Progenitor cell of endocrine pancreas (in vitro differentiated cells): Measurements from ENCODE around the gene OLIG1. TPM values are rescaled to one million over a fixed set of nuclear protein-coding genes. Genes with fewer than 3 reads are reported as not detected.

Source experiments
- DNase-seq: peaks from one replicate; pipeline ENCODE4 v3.0.0; 2021; ENCODE audit warnings: low spot score; ENCODE audit not compliant: unreplicated experiment
- H3K27ac Mint-ChIP-seq: 2 replicates; pipeline ENCODE4 v1.8.0; 2021; ENCODE audit warnings: mild to moderate bottlenecking, moderate library complexity, mixed read lengths
- H3K27me3 Mint-ChIP-seq: 2 replicates; pipeline ENCODE4 v1.8.0; 2021; ENCODE audit warnings: mixed read lengths
- H3K36me3 Mint-ChIP-seq: 2 replicates; pipeline ENCODE4 v1.8.0; 2022; ENCODE audit warnings: mixed read lengths; ENCODE audit not compliant: insufficient read depth
- H3K4me1 Mint-ChIP-seq: 2 replicates; pipeline ENCODE4 v1.8.0; 2021; ENCODE audit warnings: low read depth, mixed read lengths
- H3K4me3 Mint-ChIP-seq: 2 replicates; pipeline ENCODE4 v1.8.0; 2021; ENCODE audit warnings: low read depth, mild to moderate bottlenecking, moderate library complexity, mixed read lengths
- H3K9me3 Mint-ChIP-seq: 2 replicates; pipeline ENCODE4 v1.8.0; 2021; ENCODE audit warnings: low read depth, mixed read lengths
- CTCF ChIP-seq: fragments of 200-600 bp; sonication (generic); IDR thresholded peaks from one replicate; pipeline ENCODE4 v1.5.0; 2021; ENCODE audit warnings: antibody characterized with exemption, mild to moderate bottlenecking; ENCODE audit not compliant: unreplicated experiment
- total RNA-seq: library from RNA; stranded (reverse); gene quantifications from 2 replicates; pipeline ENCODE4 v1.2.1, GENCODE V29; 2021

The OLIG1 gene
- total RNA-seq, 1 donor from 2014 or later, result 0.38 TPM

GRCh38 chr21:33032434-33033047 lies 37.4 kb upstream of the OLIG1 start:
- no peak for TF ChIP-seq CTCF
- Mint-ChIP-seq H3K27ac (no peak overlapping the region), H3K36me3 (no peaks in the 10 kb centered on the region), H3K4me1 (no peaks in the 10 kb centered on the region), H3K9me3 (no peaks in the 10 kb centered on the region), H3K4me3 (no peak overlapping the region), H3K27me3 (peaks cover 84% of the 10 kb centered on the region)
- DNase-seq, result no peak

DNA sequence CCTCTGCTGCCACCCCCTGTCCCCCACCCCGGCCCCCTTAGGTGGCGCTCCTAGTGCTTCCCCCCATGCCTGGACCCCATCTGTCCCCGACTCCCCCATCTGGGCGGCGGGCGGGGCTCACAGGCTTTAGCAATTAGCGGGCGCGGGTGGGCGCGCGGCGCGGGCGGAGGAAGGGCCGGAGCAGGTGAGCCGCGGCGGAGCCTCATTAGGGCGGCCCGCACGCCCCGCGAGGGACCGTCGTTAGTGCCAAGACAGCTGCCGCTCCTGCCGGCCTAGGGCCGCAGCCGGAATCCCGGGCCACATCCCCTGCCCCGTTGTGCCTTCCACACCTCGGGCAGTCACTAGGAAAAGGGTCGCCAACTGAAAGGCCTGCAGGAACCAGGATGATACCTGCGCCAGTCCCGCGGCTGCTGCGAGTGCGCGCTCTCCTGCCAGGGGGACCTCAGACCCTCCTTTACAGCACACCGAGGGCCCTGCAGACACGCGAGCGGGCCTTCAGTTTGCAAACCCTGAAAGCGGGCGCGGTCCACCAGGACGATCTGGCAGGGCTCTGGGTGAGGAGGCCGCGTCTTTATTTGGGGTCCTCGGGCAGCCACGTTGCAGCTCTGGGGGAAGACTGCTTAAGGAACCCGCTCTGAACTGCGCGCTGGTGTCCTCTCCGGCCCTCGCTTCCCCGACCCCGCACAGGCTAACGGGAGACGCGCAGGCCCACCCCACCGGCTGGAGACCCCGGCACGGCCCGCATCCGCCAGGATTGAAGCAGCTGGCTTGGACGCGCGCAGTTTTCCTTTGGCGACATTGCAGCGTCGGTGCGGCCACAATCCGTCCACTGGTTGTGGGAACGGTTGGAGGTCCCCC lies 36.6 kb upstream of the OLIG1 start:
- H3K4me3 Mint-ChIP-seq, result no peak overlapping the region
- TF ChIP-seq CTCF, result no peak
- no peak for DNase-seq
- H3K4me1 Mint-ChIP-seq, result no peaks in the 10 kb centered on the region
- no peaks in the 10 kb centered on the region for H3K36me3 Mint-ChIP-seq
- H3K27me3 Mint-ChIP-seq, result peaks cover 86% of the 10 kb centered on the region
- H3K27ac Mint-ChIP-seq, result no peak overlapping the region
- no peaks in the 10 kb centered on the region for H3K9me3 Mint-ChIP-seq

DNA sequence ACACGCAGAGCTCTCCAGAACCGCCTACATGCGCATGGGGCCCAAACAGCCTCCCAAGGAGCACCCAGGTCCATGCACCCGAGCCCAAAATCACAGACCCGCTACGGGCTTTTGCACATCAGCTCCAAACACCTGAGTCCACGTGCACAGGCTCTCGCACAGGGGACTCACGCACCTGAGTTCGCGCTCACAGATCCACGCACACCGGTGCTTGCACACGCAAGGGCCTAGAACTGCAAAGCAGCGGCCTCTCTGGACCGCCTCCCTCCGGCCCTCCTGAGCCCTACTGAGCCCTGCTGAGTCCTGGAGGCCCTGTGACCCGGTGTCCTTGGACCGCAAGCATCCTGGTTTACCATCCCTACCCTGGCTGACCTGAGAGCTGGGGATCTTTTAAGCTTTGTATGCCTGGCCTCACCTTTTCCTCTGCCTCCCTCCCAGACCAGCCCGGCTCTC lies 36.0 kb upstream of the OLIG1 start:
- Mint-ChIP-seq H3K9me3 (no peaks in the 10 kb centered on the region), H3K4me1 (no peaks in the 10 kb centered on the region), H3K4me3 (no peak overlapping the region), H3K27me3 (peaks cover 84% of the 10 kb centered on the region), H3K36me3 (no peaks in the 10 kb centered on the region), H3K27ac (no peak overlapping the region)
- no peak for DNase-seq
- no peak for TF ChIP-seq CTCF

DNA sequence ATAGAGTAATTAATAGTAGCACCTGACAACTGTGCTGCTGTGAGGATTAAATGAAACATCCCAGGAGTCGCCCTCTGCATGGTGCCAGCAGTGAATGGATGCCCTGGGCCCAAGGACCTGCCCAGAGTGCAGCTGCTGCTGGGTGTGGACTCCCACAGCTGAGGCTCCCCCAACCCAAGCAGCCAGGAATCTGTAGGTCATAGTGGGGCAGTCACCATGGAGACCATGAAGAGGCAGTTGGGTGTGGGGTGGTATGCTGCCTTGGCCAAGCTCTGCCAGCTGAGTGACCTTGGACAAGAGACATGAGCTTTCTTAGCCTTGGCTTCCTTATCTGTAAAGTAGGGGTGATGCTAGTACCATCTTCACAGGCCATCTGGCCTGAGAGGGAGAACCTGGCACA lies 34.8 kb upstream of the OLIG1 start:
- no peak overlapping the region for H3K27ac Mint-ChIP-seq
- H3K27me3 Mint-ChIP-seq, result peaks cover 75% of the 10 kb centered on the region
- no peak for DNase-seq
- no peaks in the 10 kb centered on the region for H3K9me3 Mint-ChIP-seq
- H3K4me1 Mint-ChIP-seq, result no peaks in the 10 kb centered on the region
- no peaks in the 10 kb centered on the region for H3K36me3 Mint-ChIP-seq
- no peak for TF ChIP-seq CTCF
- no peak overlapping the region for H3K4me3 Mint-ChIP-seq

- TF ChIP-seq CTCF, result no peak
- no peaks in the 10 kb centered on the region for H3K36me3 Mint-ChIP-seq
- no peak overlapping the region for H3K4me3 Mint-ChIP-seq
- no peak for DNase-seq
- peaks cover 70% of the 10 kb centered on the region for H3K27me3 Mint-ChIP-seq
- no peaks in the 10 kb centered on the region for H3K9me3 Mint-ChIP-seq
- H3K27ac Mint-ChIP-seq, result no peak overlapping the region
- H3K4me1 Mint-ChIP-seq, result no peaks in the 10 kb centered on the region
Measured at GRCh38 chr21:33036430-33037162, 33.3 kb upstream of the OLIG1 start.
